GM21423 (cell line): Measurements from ENCODE around the gene DIS3L2.

Experiments
- ATAC-seq: cut with Tn5 transposase; IDR thresholded peaks from one replicate; pipeline ENCODE4 v1.9.1; 2021; ENCODE audit warnings: mild to moderate bottlenecking, moderate library complexity; ENCODE audit not compliant: unreplicated experiment

The DIS3L2 gene

DNA sequence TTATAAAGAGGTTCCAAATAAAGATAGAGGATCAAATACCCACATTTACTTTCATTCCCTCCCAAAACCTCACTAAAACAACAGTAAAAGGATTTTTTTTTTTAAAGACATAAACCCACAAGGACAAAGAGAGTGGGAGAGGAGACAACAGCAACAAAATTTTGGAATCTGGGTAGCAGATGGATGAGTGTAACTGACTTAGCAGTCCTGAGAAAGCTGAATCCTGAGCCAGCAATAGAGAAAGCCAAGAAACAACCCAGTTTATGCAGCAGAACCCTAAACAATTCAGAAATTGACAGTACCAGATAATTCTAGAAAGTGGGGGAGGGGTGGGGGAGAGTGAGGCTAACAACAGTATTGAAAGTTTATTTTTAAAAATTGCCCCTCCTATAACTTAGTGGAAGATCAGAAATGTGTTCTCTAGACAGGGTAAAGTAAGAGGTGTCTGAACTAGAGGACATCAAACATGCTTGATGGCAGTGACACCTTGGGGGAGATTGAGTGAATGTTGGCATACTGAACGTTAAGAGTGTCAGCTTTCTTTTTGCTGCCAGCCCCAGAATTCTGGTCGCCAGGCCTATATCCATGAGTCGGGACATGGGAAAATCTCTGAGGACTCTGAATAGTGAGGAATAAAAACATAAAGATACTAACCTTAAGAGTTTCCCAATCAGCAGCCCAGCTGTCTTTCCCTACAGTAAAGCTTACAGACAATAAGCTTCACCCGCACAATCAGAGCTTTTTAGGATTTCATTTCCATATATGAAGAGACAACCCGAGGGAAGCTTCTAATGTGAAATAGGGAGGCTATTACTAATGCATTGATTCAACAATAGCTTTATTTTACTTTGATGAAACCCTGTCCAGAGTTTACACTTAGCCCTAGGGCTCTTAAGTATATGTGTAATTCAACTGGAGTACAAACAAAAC, 289.0 kb downstream of the DIS3L2 start:
- ATAC-seq, result no peak

DNA sequence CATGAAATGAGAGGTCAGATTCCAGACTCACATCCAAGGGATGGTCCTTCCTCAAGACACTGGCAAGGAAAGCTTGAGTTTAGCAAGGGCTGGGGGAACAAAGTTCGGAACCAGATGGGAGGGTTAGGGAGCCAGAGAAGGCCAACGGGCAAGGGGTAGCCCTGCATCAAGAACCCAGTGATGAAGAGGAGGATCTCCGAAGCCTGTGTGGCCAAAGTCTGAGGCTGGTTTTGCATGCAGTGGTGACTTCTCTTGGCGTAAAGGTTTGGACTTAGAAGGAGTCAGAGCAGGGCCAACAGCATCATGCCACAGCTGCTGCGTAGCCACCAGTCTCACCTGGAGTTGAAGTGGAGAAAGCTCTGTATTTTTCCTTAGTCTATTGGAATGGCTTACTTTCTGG, 293.5 kb downstream of the DIS3L2 start:
- no peak for ATAC-seq

DNA sequence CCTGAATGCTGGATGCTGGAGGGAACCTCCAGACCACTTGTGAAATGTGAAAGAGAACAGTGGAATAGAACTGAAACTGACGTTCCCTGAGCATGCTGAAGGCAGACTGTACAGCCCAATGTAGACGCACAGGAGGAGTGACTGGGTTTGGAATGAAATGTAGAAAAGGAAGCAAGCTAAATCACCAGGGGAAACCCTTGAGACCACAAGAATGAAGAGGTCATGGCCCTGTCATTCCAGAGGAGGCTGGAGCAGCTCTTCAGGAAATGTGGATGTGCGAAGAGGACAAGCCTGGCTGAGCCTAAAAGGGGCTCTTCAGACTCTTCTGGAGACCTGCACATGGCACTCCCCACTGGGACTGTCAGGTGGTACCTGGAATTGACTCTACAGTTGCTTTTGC, 298.6 kb downstream of the DIS3L2 start:
- ATAC-seq, result no peak

DNA sequence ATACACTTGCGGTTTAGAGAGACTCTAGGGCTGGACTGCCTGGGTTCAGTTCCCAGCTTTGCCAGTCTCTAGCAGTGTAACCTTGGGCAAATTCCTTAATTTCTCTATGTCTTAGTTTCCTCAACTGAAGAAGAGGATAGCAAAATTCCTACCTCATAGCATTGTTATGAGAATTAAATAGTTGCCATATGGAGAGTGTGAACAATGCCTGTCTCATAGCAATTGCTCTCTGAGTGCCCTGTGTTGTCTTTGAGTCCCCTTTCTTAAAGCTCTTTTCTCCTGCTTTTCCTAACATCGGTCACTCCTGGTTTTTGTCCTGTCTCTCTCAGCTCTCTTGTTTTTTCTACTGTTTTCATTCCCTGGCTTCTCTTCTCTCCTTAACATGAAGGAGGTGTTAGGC, 300.3 kb downstream of the DIS3L2 start:
- no peak for ATAC-seq

DNA sequence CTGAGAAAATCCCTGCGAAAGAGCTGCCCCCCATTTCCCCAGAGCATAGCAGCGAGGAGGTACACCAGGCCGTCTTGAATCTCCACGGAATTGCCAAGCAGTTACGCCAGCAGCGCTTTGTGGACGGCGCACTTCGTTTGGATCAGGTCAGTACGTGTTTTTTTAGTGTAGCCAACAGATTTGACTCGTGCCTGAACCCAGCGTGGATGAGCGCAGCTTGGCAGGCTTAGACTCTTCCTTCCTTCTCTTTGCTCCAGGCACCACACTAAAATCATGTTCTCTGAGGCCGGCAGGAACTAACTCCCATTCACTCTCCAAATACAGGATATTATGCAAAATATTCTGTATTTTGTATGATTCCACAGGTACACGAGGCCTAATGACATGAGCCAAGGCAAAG, 301.8 kb downstream of the DIS3L2 start:
- ATAC-seq, result no peak

DNA sequence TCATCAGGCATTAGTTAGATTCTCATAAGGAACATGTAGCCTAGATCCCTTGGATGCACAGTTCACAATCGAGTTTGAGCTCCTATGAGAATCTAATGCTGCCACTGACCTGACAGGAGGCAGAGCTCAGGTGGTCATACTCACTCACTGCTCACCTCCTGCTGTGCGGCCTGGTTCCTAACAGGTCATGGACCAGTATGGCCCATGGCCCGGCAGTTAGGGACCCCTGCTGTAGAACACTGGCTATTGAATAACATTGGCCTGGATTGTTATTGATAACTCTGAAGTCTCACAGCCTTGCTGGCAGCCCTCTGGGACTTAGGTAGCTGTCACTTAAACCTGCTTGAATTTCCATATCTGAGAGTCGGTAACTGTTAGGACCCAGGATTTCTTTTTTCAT, 302.6 kb downstream of the DIS3L2 start:
- no peak for ATAC-seq

DNA sequence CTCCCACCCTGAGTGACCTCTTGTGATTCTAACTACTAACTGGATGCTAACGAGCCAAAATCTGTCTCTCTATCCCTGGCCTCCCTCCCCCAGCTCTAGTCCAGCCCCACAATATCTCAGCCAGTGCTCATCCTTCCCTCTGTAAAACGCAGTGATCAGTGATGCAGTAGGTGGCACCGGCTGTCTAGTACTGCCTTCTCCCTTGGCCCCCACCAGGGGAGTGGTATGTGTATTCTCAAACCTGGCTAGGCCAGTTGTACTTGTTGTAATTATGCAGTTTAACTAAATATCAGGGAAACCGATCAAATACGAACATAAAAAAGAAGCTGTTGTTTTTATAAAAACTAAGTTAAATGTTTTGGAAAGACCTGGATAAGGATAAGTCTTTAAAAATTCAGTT, 303.8 kb downstream of the DIS3L2 start:
- ATAC-seq, result no peak

DNA sequence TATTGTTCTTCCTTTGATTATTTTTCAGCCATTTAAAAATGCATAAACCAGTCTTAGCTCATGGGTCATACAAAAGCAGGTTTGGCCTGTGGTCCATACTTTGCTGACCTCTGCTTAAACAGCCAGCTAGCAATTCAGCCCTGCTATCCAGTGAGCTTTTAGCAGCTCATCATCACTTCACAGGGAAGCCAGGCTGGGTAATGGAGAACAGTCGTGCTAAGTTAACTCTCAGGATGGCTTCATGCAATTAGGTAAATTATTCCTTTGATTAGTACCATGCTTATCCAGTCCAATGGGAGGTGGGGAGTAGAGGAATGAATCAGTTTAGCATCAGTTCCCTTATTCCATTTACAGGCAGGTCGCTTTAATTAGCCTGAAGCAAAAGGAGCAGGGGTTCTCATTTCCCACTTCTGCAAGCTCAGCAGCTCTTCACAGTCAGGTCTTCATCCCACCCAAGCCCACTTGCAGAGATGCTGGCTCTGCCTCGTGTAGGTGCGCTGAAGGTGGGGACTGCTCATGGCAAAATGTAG, 307.2 kb downstream of the DIS3L2 start:
- ATAC-seq, result no peak

DNA sequence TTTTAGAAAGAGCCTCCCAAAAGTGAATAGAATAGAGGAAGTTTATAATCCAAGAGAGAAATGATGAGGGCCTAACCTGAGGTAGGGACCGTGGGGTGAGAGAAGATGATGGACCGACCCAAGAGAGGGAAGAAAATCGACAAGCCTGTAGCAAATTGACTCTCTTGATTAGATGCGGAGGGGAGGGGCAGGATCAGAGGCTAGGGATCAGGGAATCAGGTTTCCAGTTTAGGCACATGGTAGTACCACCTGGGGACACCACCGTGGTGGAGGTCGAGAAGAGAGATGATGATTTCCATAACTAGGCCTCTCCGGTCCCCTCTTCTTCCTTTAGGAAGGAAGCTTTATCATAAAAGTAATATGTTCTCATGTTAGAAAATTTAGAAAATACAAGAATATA, 308.4 kb downstream of the DIS3L2 start:
- no peak for ATAC-seq

DNA sequence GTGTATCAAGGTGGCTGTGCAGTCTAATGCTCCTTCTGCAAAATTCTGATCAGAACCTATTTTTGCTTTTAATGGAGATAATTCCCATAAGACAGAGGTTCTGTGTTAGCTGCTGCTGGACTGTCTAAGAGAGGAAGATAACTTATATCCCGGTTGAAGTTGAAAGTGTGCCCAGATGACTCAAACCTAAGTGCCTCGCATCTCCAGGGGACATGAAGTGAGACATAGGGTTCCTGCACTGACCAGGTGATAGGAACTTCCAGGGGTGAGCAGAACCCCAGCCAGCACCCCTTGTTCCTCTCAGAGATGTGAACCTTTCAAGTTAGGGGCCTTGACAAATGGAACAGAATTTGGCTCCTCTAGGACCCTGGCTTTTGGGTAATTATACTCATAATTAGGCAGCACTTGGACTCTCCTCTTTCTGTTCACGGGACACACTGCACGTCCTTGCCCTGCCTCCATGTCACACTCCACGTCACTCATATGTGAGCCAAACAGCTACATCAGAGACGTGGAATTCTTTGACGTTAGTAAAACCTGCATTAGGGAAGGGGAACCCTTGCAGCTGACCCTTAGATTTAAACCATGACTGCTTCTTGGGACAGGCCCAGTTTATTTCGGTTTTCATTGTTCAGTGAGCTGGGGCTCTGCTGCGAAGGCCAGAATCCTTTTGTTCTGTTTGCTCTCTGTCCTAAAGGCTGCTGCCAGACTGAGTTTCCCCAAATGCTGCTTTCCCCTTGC, 312.6 kb downstream of the DIS3L2 start:
- ATAC-seq, result no peak

DNA sequence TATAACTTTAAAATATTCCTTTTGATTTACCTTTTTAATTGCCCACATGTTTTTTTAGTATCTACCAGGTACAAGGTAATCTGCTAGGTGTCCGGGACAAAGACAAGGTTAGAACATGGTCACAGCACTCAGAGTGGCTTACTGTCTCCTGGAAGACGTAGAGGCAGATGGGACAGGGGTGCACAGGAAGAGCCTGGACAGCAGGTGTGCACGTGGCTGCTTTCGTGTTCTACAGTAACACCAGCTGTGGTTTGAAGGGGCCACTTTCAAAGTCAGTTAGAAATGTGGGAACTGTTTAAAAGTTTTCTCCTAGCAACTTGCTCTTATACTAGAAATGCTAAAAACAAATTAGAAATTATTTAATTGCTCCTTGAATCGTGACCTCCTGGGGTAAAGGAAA, 314.2 kb downstream of the DIS3L2 start:
- no peak for ATAC-seq

DNA sequence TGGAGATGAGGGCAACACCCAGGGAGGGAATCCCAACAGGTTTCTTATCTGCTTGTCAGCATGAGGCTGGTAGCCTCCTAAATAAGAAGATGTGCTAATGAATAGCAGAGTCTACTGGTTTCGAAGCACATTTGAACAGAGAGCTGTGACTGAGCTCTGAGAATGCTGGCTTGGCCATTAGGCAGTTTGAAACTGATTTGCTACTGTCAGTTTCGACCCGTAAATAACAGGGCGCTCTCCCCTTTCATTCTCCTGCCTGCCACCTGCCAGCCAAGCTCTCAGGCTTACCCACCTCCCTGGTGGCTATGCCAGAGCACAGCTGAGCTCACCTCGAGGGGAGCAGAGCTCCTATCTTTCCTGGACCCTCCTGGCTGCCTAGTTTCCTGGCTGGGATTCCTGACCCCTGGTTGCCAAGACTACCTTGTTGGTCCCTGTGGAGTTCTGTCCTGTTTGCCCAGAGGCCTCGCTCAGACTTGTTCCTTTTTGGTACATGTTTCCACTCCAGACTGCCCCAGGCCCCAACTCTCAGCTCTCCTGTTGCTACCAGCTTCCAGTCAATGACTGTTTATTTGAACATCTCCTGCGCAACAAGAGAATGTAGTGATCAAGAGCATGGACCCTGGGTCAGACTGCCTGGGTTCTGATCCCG, 314.7 kb downstream of the DIS3L2 start:
- no peak for ATAC-seq

DNA sequence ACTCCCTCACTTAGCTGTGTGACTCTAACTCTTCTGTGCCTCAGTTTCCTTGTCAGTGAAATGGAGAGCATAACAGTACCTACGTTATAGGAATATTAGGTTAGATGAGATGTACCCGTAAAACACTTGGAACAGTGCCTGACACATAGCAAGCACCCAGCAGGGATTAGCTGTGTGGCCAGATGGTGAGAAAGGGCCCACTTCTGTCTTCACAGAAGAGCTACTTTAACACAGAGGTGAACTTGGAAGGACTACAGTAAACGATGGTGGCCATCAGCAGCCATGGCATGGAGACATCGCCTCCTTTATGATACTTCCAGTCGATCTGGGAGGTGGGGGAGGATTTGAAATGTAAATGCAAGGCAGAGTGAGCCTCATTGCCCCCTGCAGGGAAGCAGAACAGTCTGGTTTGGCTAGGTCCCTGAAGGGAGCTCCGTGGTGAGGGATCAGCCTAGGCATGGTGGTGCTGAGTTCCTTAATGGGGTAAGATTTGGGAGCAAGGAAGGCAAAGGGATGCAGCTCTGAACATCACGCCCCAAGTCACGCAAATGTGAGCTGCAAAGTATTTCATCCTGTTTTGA, 315.3 kb downstream of the DIS3L2 start:
- ATAC-seq, result no peak

DNA sequence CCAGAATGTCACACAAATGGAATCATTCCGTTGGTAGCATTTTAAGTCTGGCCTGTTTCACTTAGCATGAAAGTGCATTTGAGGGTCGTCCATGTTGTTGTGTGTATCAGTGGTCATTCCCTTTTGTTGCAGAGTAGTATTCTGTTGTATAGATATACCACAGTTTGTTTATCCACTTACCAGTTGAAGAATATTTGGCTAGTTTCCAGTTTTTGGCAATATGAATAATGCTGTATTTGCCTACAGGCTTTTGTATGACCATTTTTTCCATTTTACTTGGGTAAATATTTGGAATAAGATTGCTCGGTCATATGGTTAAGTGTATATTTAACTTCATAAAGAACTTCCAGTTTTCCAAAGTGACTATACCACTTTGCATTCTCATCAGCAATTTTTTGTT, 317.0 kb downstream of the DIS3L2 start:
- no peak for ATAC-seq

DNA sequence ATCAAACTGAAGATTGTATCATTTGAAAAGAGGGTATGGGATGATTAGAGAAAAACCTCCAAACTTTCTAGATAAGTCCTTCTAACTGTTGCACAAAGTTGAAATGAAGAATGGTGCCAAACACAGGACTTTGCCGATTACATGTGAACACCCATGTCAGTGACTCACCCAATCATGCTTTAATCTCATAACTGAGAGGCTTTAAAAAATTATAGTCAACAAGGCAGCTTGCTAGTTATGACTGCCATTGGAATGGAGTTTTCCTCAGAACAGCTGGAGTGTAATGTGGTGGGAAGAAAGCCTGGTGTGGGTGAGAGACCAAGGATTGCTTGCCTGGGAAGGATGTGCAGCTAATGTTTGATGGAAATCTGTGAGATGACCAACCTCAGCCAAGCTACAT, 318.8 kb downstream of the DIS3L2 start:
- no peak for ATAC-seq

DNA sequence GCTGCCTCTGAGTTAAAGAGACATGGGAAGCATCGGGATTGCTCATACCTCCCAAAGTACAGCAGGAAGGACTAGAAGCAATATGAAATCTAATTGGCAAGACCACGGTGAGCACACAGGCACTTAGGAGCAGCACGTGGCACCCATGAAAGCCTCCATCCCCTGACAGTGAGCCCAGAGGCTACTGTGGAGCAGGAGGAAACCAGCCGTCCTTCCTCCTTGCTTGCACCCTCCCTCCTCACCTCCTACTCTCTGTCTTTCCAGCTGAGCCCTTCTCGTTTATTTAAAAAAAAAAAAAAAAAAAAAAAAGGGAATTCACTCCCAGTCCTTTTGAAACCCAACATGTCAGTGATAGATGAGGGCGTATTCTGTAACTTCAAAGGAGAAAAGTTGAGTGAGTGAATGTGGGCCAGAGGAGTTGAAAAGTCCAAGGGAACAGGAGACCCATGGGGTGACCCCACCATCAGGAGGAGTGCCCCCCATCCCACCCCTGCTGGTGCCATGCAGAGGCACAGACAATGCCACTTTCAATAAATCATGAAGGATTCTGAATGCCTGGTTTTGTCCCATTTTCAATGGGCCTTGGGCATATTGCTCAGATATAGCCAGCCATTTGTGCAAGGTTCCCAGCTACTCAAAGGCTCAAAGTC, 320.5 kb downstream of the DIS3L2 start:
- ATAC-seq, result no peak

DNA sequence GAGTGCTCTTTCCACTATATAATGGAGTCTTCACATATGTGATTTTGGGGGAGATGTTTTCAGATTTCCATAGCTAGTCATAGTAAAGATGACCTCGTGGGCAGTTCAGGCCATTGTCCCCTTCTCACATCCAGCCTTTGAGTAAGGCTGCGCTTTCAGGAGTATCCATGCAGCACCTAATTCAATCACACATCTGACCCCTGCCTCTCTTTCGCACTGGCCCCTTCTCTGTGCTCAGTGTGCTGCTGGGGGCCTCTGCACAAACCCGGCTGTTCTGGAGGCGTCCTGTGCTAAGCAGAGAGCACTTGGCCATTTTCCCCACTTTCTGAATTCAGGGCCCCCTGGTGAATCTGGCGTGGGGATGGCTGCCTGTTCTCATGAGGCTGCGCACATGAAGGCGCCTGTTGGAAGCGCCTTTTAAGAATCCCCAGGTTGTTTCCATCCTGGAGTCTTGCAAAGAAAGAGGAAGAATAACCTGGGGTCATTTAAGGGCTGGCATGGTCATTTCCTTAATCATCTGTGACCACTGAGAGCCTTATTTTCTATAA, 321.1 kb downstream of the DIS3L2 start:
- ATAC-seq, result no peak

DNA sequence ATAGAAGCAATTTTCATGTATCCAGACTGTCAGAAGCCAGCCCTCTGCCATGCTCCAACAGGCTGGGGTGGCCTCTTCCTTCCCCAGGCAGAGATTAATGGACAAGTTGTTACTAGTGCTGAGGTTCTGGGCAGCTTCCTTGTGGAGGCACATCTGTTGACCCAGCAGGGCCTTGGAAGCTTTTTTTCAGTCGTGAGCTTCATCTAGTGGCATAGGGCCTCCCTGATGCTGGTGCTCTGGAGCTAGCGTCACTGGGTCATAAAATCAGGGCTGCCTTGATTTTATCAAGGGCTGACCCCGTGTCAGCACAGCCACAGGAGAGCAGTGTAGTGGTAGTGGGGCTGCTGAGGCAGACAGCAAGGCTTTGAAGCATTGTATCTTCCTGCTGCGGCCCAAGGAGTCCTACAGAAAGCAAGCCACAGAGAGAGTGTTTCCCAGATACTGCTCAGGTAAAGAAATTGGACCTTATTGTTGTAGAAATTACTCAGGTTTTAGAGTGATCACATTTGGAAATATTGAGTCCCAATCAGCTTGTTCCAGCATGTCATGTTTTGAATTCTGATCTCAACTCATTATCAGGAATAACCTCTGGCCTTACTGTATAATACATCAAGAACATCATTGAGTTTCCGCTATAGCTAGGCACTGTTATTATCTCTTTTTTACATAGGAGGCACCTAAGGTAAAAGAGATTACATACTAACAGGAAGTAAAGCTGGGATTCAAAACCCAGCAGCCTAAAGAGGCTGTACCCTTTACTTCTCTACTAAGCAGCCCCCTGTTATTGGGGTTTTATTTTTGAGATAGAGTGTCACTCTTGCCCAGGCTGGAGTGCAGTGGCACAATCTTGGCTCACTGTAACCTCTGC, 324.7 kb downstream of the DIS3L2 start:
- ATAC-seq, result no peak

DNA sequence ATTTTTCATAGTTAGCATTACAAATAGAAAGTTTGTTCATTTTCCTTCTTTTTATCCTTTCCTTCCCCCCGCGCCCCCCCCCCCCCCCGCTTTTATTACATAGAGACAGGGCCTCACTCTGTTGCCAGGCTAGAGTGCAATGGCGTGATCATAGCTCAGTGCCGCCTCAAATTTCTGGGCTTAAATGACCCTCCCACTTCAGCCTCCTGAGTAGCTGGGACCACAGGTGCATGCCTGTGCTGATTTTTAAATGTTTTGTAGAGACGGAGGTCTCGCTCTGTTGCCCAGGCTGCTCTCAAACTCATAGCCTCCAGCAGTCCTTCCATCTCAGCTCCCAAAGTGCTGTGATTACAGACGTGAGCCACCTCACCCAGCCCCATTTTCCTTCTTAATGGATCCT, 325.8 kb downstream of the DIS3L2 start:
- ATAC-seq, result no peak
